GM12878 (cell line): ENCODE data around the gene NKTR. TPM values are rescaled to one million over a fixed set of nuclear protein-coding genes. Genes with fewer than 3 reads are reported as not detected.

Experiments
- ATAC-seq: fragments of 200-7000 bp; cut with Tn5 transposase; 3 replicates; pipeline ENCODE4 v1.9.1; 2020; ENCODE audit warnings: mild to moderate bottlenecking, moderate library complexity
- BruUV-seq: library from RNA; stranded (reverse); fragments of 400-500 nt; replicated peaks from 2 replicates; lab custom pipeline; 2021; lab: Mats Ljungman, UMichigan
- CTCF ChIA-PET: fragments of 300-600 bp; sonication (Branson Sonifier 250); formaldehyde crosslinking; extraction: SDS; loops from one replicate; lab custom pipeline; 2021; ENCODE audit warnings: inconsistent platforms; lab: Yijun Ruan, JAX
- POLR2A ChIA-PET: fragments of 350-600 bp; formaldehyde crosslinking; extraction: SDS; loops from one replicate; lab custom pipeline; 2021; ENCODE audit warnings: inconsistent platforms; lab: Charles Lee
- RAD21 ChIA-PET: fragments of 300-600 bp; sonication (Branson Sonifier 250); formaldehyde crosslinking; loops from one replicate; lab custom pipeline; 2023; ENCODE audit warnings: antibody characterized with exemption; ENCODE audit not compliant: unreplicated experiment; lab: Charles Lee
- SMC1A ChIA-PET: fragments of 300-600 bp; sonication (Branson Sonifier 250); formaldehyde crosslinking; loops from one replicate; lab custom pipeline; 2023; ENCODE audit not compliant: unreplicated experiment, uncharacterized antibody; lab: Charles Lee
- DNase-seq: peaks from one replicate; pipeline ENCODE4 v3.0.0-alpha.2; 2011; ENCODE audit warnings: low read depth, low spot score
- FAIRE-seq: peaks from 3 replicates; lab custom pipeline; 2011; peaks lifted over from hg19 to GRCh38; lab: Jason Lieb, UNC
- H2AFZ ChIP-seq: 2 replicates; pipeline ENCODE4 v1.6.0; 2011; ENCODE audit warnings: low read depth, low read length, control low read depth; ENCODE audit not compliant: control insufficient read depth
- H3K27ac ChIP-seq: 2 replicates; pipeline ENCODE4 v1.5.1; 2011; ENCODE audit warnings: control low read depth; ENCODE audit not compliant: control insufficient read depth, insufficient read depth
- H3K27me3 ChIP-seq, 2 experiments: replicated peaks in 1 of 2; 2 replicates each; pipeline versions ENCODE4 v1.6.0 to v1.6.1; 2011; ENCODE audit warnings: low read length in 1 of 2; ENCODE audit not compliant: control insufficient read depth in 2 of 2, insufficient read depth in 2 of 2
- H3K36me3 ChIP-seq, 2 experiments: 2 replicates each; pipeline ENCODE4 v1.5.1; 2011; ENCODE audit warnings: low read length in 1 of 2; ENCODE audit not compliant: control insufficient read depth in 2 of 2, insufficient read depth in 2 of 2
- H3K4me1 ChIP-seq: 2 replicates; pipeline ENCODE4 v1.6.1; 2011; ENCODE audit warnings: mild to moderate bottlenecking, low read length, moderate library complexity, mixed read lengths; ENCODE audit not compliant: control insufficient read depth, insufficient read depth
- H3K4me2 ChIP-seq: 2 replicates; pipeline ENCODE4 v1.6.0; 2011; ENCODE audit warnings: control low read depth; ENCODE audit not compliant: control insufficient read depth, insufficient read depth
- H3K4me3 ChIP-seq: fragments of 200-600 bp; sonication (generic); 2 replicates; pipeline ENCODE4 v1.5.1; 2016
- H3K79me2 ChIP-seq: 2 replicates; pipeline ENCODE4 v1.6.0; 2011; ENCODE audit warnings: low read length; ENCODE audit not compliant: control insufficient read depth, insufficient read depth
- H3K9ac ChIP-seq: 2 replicates; pipeline ENCODE4 v1.8.0; 2011; ENCODE audit warnings: low read length, control low read depth, mixed read lengths; ENCODE audit not compliant: control insufficient read depth, insufficient read depth
- H3K9me3 ChIP-seq: replicated peaks from 3 replicates; pipeline ENCODE4 v1.5.1; 2011; ENCODE audit warnings: mild to moderate bottlenecking, low read length; ENCODE audit not compliant: control insufficient read depth, insufficient read depth
- H4K20me1 ChIP-seq: 2 replicates; pipeline ENCODE4 v1.6.0; 2011; ENCODE audit not compliant: control insufficient read depth, insufficient read depth
- HDAC2 ChIP-seq: fragments of 200-600 bp; sonication (generic); IDR thresholded peaks from 2 replicates; pipeline ENCODE4 v1.6.1; 2017
- MYC ChIP-seq: IDR thresholded peaks from 2 replicates; pipeline ENCODE4 v1.6.1; 2011; ENCODE audit warnings: mild to moderate bottlenecking, low read length, moderate library complexity, inconsistent platforms; ENCODE audit not compliant: insufficient read depth, insufficient replicate concordance, insufficient read length, severe bottlenecking
- POU2F2 ChIP-seq: IDR thresholded peaks from 3 replicates; pipeline ENCODE4 v1.6.1; 2011; ENCODE audit warnings: low read depth, mild to moderate bottlenecking, low read length, borderline replicate concordance
- SKIL ChIP-seq: fragments of 450-650 bp; IDR thresholded peaks from 2 replicates; pipeline ENCODE4 v1.6.1; 2017; ENCODE audit warnings: mild to moderate bottlenecking, low read depth, inconsistent platforms; ENCODE audit not compliant: poor library complexity, severe bottlenecking
- WGBS: methylation state at CpG from one replicate; pipeline ENCODE4 v1.1.6; 2016; ENCODE audit warnings: low lambda C conversion rate; ENCODE audit not compliant: insufficient replicate concordance, insufficient coverage; ENCODE audit errors: missing lambda C conversion rate; 5-methylcytosine and 5-hydroxymethylcytosine counted together
- in situ Hi-C: fragments of 300-500 bp; cut with MboI; formaldehyde crosslinking; loops from 9 replicates; pipeline ENCODE4 v1.14.3; 2018; ENCODE audit warnings: mixed read lengths
- intact Hi-C: fragments of 100-400 bp; cut with micrococcal nuclease; formaldehyde crosslinking; loops from one replicate; pipeline ENCODE4 v1.14.2; 2022; ENCODE audit not compliant: unreplicated experiment
- polyA plus RNA-seq, 11 experiments: library from polyadenylated mRNA; depleted of rRNA in 4 of 11; unstranded in 6 of 11; stranded (reverse) in 5 of 11; fragments of >200 nt; fragmentation: Nextera tagmentation in 4 of 11; fragmentation: Illumina TruSeq in 1 of 11; extraction: Ambion mirVana in 4 of 11; extraction: Trizol in 1 of 11; gene quantifications; 1 replicate in 1 of 11; 2 replicates in 10 of 11; pipeline versions ENCODE4 v1.2.1 to v1.2.3, GENCODE V29; 2011 to 2016; ENCODE audit warnings: inconsistent platforms in 2 of 11, missing spikeins in 2 of 11, low read depth in 1 of 11
- total RNA-seq, 4 experiments: library from RNA; depleted of rRNA in 3 of 4; stranded (reverse); fragments of >200 nt in 3 of 4; fragmentation: Illumina TruSeq in 1 of 4; extraction: Trizol in 1 of 4; gene quantifications; 2 replicates each; pipeline versions ENCODE4 v1.2.1 to v1.2.3, GENCODE V29; 2013 to 2021

Gene NKTR
- total and polyA plus RNA-seq, 10 of the 15 experiments (the other 5 are each of a cell fraction or from before 2014, with no cell fraction given) = 15.3 to 91.9 (median 55.3) TPM

GRCh38 chr3:42696356-42697288, 96.1 kb downstream of the NKTR start (continued):
- no peak for TF ChIP-seq HDAC2

- SMC1A ChIA-PET = no interaction called here
- Histone ChIP-seq H3K36me3 (no peaks in the 10 kb centered on the region), H3K27ac (no peak overlapping the region), H3K4me2 (no peak overlapping the region), H4K20me1 (no peaks in the 10 kb centered on the region), H3K4me1 (no peaks in the 10 kb centered on the region), H2AFZ (no peak overlapping the region), H3K9me3 (no peaks in the 10 kb centered on the region), H3K9ac (no peak overlapping the region), H3K4me3 (no peak overlapping the region), H3K79me2 (no peaks in the 10 kb centered on the region), H3K27me3 (no peaks in the 10 kb centered on the region)
- CTCF ChIA-PET = no interaction called here
- no peak for ATAC-seq
- RAD21 ChIA-PET = no interaction called here
- 36% methylated on average over 18 of the region's 18 CpGs for WGBS
- TF ChIP-seq POU2F2 = no peak
- no peak for TF ChIP-seq MYC
- TF ChIP-seq SKIL = no peak
- in situ Hi-C loops (no loop called here), intact Hi-C loops (no loop called here)
- POLR2A ChIA-PET = no interaction called here
- no TSS peak for BruUV-seq
- no peak for DNase-seq
- no peak for FAIRE-seq
These were observed 97.0 kb downstream of the NKTR start for GRCh38 chr3:42697289-42698051.

Other genes with a start within 250 kb of the NKTR start
Only the 7 nearest of the 10 such genes appear.
- not detected in 2 replicates for gene VIPR1, start 98.0 kb upstream of the NKTR start, total RNA-seq (2014; rRNA removed)
- not detected in 2 replicates for gene VIPR1, start 98.0 kb upstream of the NKTR start, total RNA-seq (2014; rRNA removed; fragmentation: Illumina TruSeq; extraction: Trizol)
- 0.18 and 0.29 TPM in 2 replicates for gene VIPR1, start 98.0 kb upstream of the NKTR start, total RNA-seq (2021)
- not detected in 2 replicates for gene VIPR1, start 98.0 kb upstream of the NKTR start, polyA plus RNA-seq (2011; rRNA removed)
- gene VIPR1, start 98.0 kb upstream of the NKTR start, polyA plus RNA-seq (2014; fragmentation: Illumina TruSeq; extraction: Trizol) = 0.03 TPM in 1 of 2 replicates, not detected in the other
- gene VIPR1, start 98.0 kb upstream of the NKTR start, polyA plus RNA-seq (2014; fragmentation: Nextera tagmentation; extraction: Ambion mirVana) = not detected
- gene VIPR1, start 98.0 kb upstream of the NKTR start, polyA plus RNA-seq (2014; rRNA removed) = 0.04 and 0.28 TPM in 2 replicates
- under 1 TPM in 1 of 2 experiments, not detected in 1; 0.07 TPM for gene VIPR1, start 98.0 kb upstream of the NKTR start, polyA plus RNA-seq (2016; fragmentation: Nextera tagmentation; extraction: Ambion mirVana)
- gene SEC22C, start 18.7 kb upstream of the NKTR start, total RNA-seq (2014; rRNA removed) = 45.0 and 56.6 TPM in 2 replicates
- gene SEC22C, start 18.7 kb upstream of the NKTR start, total RNA-seq (2014; rRNA removed; fragmentation: Illumina TruSeq; extraction: Trizol) = 41.0 and 44.9 TPM in 2 replicates
- 35.8 and 36.2 TPM in 2 replicates for gene SEC22C, start 18.7 kb upstream of the NKTR start, total RNA-seq (2021)
- 29.6 and 31.1 TPM in 2 replicates for gene SEC22C, start 18.7 kb upstream of the NKTR start, polyA plus RNA-seq (2011; rRNA removed)
- gene SEC22C, start 18.7 kb upstream of the NKTR start, polyA plus RNA-seq (2014; fragmentation: Illumina TruSeq; extraction: Trizol) = 39.5 and 47.5 TPM in 2 replicates
- 10 to 100 TPM; 15.6 to 19.3 TPM for gene SEC22C, start 18.7 kb upstream of the NKTR start, polyA plus RNA-seq (2014; fragmentation: Nextera tagmentation; extraction: Ambion mirVana)
- gene SEC22C, start 18.7 kb upstream of the NKTR start, polyA plus RNA-seq (2014; rRNA removed) = 38.6 and 44.4 TPM in 2 replicates
- gene SEC22C, start 18.7 kb upstream of the NKTR start, polyA plus RNA-seq (2016; fragmentation: Nextera tagmentation; extraction: Ambion mirVana) = 10 to 100 TPM; 46.0 to 47.0 TPM
- 80.4 and 82.2 TPM in 2 replicates for gene SS18L2, start 9.8 kb upstream of the NKTR start, total RNA-seq (2014; rRNA removed)
- 58.5 and 65.2 TPM in 2 replicates for gene SS18L2, start 9.8 kb upstream of the NKTR start, total RNA-seq (2014; rRNA removed; fragmentation: Illumina TruSeq; extraction: Trizol)
- 60.6 and 61.0 TPM in 2 replicates for gene SS18L2, start 9.8 kb upstream of the NKTR start, total RNA-seq (2021)
- gene SS18L2, start 9.8 kb upstream of the NKTR start, polyA plus RNA-seq (2011; rRNA removed) = 137 and 199 TPM in 2 replicates
- 80.7 and 96.7 TPM in 2 replicates for gene SS18L2, start 9.8 kb upstream of the NKTR start, polyA plus RNA-seq (2014; fragmentation: Illumina TruSeq; extraction: Trizol)
- gene SS18L2, start 9.8 kb upstream of the NKTR start, polyA plus RNA-seq (2014; fragmentation: Nextera tagmentation; extraction: Ambion mirVana) = 100 to 1,000 TPM; 293 to 375 TPM
- gene SS18L2, start 9.8 kb upstream of the NKTR start, polyA plus RNA-seq (2014; rRNA removed) = 85.4 and 97.5 TPM in 2 replicates
- 100 to 1,000 TPM; 181 to 193 TPM for gene SS18L2, start 9.8 kb upstream of the NKTR start, polyA plus RNA-seq (2016; fragmentation: Nextera tagmentation; extraction: Ambion mirVana)
- 3.1 TPM in 2 replicates for gene ZBTB47, start 53.0 kb downstream of the NKTR start, total RNA-seq (2014; rRNA removed)
- gene ZBTB47, start 53.0 kb downstream of the NKTR start, total RNA-seq (2014; rRNA removed; fragmentation: Illumina TruSeq; extraction: Trizol) = 1.0 TPM in 2 replicates
- gene ZBTB47, start 53.0 kb downstream of the NKTR start, total RNA-seq (2021) = 3.1 and 3.4 TPM in 2 replicates
- gene ZBTB47, start 53.0 kb downstream of the NKTR start, polyA plus RNA-seq (2011; rRNA removed) = 0.37 and 0.92 TPM in 2 replicates
- gene ZBTB47, start 53.0 kb downstream of the NKTR start, polyA plus RNA-seq (2014; fragmentation: Illumina TruSeq; extraction: Trizol) = 0.49 and 1.1 TPM in 2 replicates
- under 1 TPM in 1 of 2 experiments, not detected in 1; 0.04 TPM for gene ZBTB47, start 53.0 kb downstream of the NKTR start, polyA plus RNA-seq (2014; fragmentation: Nextera tagmentation; extraction: Ambion mirVana)
- gene ZBTB47, start 53.0 kb downstream of the NKTR start, polyA plus RNA-seq (2014; rRNA removed) = 2.0 and 2.3 TPM in 2 replicates
- under 1 TPM; 0.06 to 0.12 TPM for gene ZBTB47, start 53.0 kb downstream of the NKTR start, polyA plus RNA-seq (2016; fragmentation: Nextera tagmentation; extraction: Ambion mirVana)
- gene KLHL40, start 84.9 kb downstream of the NKTR start, total RNA-seq (2014; rRNA removed) = not detected in 2 replicates
- gene KLHL40, start 84.9 kb downstream of the NKTR start, total RNA-seq (2014; rRNA removed; fragmentation: Illumina TruSeq; extraction: Trizol) = not detected in 2 replicates
- not detected in 2 replicates for gene KLHL40, start 84.9 kb downstream of the NKTR start, total RNA-seq (2021)
- gene KLHL40, start 84.9 kb downstream of the NKTR start, polyA plus RNA-seq (2011; rRNA removed) = not detected in 2 replicates
- not detected in 2 replicates for gene KLHL40, start 84.9 kb downstream of the NKTR start, polyA plus RNA-seq (2014; fragmentation: Illumina TruSeq; extraction: Trizol)
- gene KLHL40, start 84.9 kb downstream of the NKTR start, polyA plus RNA-seq (2014; fragmentation: Nextera tagmentation; extraction: Ambion mirVana) = not detected
- gene KLHL40, start 84.9 kb downstream of the NKTR start, polyA plus RNA-seq (2014; rRNA removed) = not detected in 2 replicates
- gene KLHL40, start 84.9 kb downstream of the NKTR start, polyA plus RNA-seq (2016; fragmentation: Nextera tagmentation; extraction: Ambion mirVana) = not detected
- gene HHATL, start 102.1 kb downstream of the NKTR start, total RNA-seq (2014; rRNA removed) = not detected in 2 replicates
- not detected in 2 replicates for gene HHATL, start 102.1 kb downstream of the NKTR start, total RNA-seq (2014; rRNA removed; fragmentation: Illumina TruSeq; extraction: Trizol)
- gene HHATL, start 102.1 kb downstream of the NKTR start, total RNA-seq (2021) = not detected in 2 replicates
- not detected in 2 replicates for gene HHATL, start 102.1 kb downstream of the NKTR start, polyA plus RNA-seq (2011; rRNA removed)
- gene HHATL, start 102.1 kb downstream of the NKTR start, polyA plus RNA-seq (2014; fragmentation: Illumina TruSeq; extraction: Trizol) = not detected in 2 replicates
- not detected for gene HHATL, start 102.1 kb downstream of the NKTR start, polyA plus RNA-seq (2014; fragmentation: Nextera tagmentation; extraction: Ambion mirVana)
- not detected in 2 replicates for gene HHATL, start 102.1 kb downstream of the NKTR start, polyA plus RNA-seq (2014; rRNA removed)
- gene HHATL, start 102.1 kb downstream of the NKTR start, polyA plus RNA-seq (2016; fragmentation: Nextera tagmentation; extraction: Ambion mirVana) = not detected
- 0.33 TPM in 1 of 2 replicates, not detected in the other for gene CCDC13, start 172.6 kb downstream of the NKTR start, total RNA-seq (2014; rRNA removed)
- gene CCDC13, start 172.6 kb downstream of the NKTR start, total RNA-seq (2014; rRNA removed; fragmentation: Illumina TruSeq; extraction: Trizol) = 0.13 TPM in 1 of 2 replicates, not detected in the other
- gene CCDC13, start 172.6 kb downstream of the NKTR start, total RNA-seq (2021) = 0.16 TPM in 1 of 2 replicates, not detected in the other
- 0.29 and 0.81 TPM in 2 replicates for gene CCDC13, start 172.6 kb downstream of the NKTR start, polyA plus RNA-seq (2011; rRNA removed)
- gene CCDC13, start 172.6 kb downstream of the NKTR start, polyA plus RNA-seq (2014; fragmentation: Illumina TruSeq; extraction: Trizol) = 0.14 and 0.31 TPM in 2 replicates
- gene CCDC13, start 172.6 kb downstream of the NKTR start, polyA plus RNA-seq (2014; fragmentation: Nextera tagmentation; extraction: Ambion mirVana) = under 1 TPM in 1 of 2 experiments, not detected in 1; 0.35 TPM
- 0.69 and 0.81 TPM in 2 replicates for gene CCDC13, start 172.6 kb downstream of the NKTR start, polyA plus RNA-seq (2014; rRNA removed)
- under 1 TPM in 1 of 2 experiments, not detected in 1; 0.19 TPM for gene CCDC13, start 172.6 kb downstream of the NKTR start, polyA plus RNA-seq (2016; fragmentation: Nextera tagmentation; extraction: Ambion mirVana)